Measurements from ENCODE around the gene MAP3K5. TPM values are rescaled to one million over a fixed set of nuclear protein-coding genes. Genes with fewer than 3 reads are reported as not detected.
A peak's percentile ranks its signal among the peaks of the same experiment; 100 is the strongest.
"Not testable (repeated sequence)": the region's sequence is repeated elsewhere in the genome, so short reads cannot be mapped to it uniquely, and the experiment has no call there.

Gene MAP3K5
- total RNA-seq, 1 experiment from 2014 or later, result 8.1 TPM

DNA sequence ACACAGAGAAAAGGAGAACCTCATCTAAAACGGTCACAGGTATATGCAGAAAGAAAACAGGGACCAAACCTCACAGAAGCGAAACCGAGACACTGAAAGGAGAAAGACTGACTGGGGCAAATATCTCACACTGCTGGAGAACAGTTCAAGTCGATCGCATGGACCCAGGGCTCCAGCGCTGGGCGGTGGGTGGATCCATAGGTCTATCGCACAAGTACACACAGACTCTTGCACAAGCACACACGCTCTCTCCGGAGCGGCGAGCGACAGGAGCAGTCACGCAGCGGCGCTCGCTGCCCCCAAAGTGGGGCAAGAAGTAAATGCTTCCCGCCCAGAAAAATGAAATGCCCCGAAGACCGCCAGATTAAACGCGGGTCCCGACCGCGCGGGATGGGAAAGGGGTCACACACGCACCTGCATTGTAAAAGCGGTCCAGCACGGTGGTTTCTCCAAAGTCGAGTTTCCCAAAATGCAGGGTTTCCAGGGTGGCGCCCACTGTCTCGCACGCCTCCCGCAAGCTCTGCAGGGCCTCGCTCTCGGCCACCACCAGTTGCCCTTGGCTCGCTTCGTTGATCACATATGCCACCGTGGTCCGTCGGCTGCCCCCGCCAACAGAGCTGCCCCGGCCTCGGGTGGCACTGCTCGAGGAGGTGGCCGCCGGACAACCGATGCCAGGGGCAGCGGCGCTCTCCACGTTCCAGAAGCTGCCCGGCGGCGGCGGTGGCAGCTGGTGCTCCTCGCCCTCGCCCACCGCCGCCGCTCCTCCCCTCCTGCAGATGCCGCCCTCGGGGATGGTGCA lies 782 bp downstream of the MAP3K5 start:
- DNase-seq (ENCODE audit: low read depth, low spot score), result no peak
- peaks cover 25% of the 10 kb centered on the region for H3K4me1 ChIP-seq (ENCODE audit: control insufficient read depth, insufficient read depth, low read length)
- POLR2A ChIA-PET, result interaction anchor here (0.8 to 0.9 kb wide), 2 partner anchors 52 to 147 kb away, joined by 5 read pairs; no protein-coding TSS in a partner anchor

DNA sequence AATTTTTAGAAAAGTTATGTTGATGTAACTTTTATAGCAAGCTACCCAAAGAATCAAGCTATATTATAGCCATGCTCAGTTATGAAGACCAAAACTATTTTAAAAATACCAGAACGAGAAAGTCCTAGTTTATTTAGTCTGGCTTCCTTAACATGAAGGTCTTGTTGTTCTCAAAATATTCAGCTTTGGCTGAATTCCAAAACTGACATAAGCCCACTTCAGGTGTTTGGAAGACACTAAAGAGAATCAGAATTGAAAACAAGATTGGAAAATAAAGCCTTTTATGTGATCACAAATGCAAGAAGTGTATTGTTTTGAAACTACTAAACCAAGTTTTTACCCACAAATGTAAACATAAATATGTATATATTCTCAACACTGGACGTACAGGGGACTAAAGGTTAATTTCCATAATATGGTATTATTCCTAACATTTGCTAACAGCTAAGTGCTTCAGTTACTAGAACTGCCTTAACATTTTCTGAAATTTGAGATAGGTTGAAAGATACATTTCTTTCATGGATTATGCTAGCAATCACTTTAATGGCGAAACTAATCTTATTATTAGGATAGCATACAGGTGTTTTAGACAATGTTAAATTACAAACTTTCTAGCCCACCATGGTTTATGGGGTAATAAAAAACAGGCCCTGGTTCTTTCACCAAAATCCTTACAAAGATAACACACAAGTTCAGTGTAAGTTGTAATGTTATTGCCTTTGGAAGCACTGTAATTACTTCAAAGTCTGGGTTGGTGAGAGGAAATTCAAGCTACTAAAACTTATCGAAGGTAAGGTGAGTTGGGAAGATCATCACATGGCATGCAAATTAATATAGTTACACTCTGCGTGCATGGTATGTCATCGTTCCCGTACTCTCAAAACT lies 1.6 kb downstream of the MAP3K5 start:
- DNase-seq (ENCODE audit: low read depth, low spot score) (no peak), ATAC-seq (no peak)
- ChIA-PET CTCF (no interaction called here), POLR2A (no interaction called here)
- Histone ChIP-seq H3K36me3 (ENCODE audit: control insufficient read depth, insufficient read depth, low read length) (no peaks in the 10 kb centered on the region; the same call in 1 of the 2 replicates), H3K27me3 (ENCODE audit: control insufficient read depth, insufficient read depth, low read length) (no peaks in the 10 kb centered on the region), H3K27ac (ENCODE audit: low read length) (peak overlapping the region; percentile 73), H3K9me3 (ENCODE audit: control insufficient read depth, insufficient read depth, low read depth, low read length) (no peaks in the 10 kb centered on the region), H3K4me1 (ENCODE audit: control insufficient read depth, insufficient read depth, low read length) (peaks cover 34% of the 10 kb centered on the region), H3K4me3 (ENCODE audit: low read depth in 2 of 2, low read length in 2 of 2) (peak overlapping the region; percentile 74 to 90)
- no peak for TF ChIP-seq TCF7L2 (IDR thresholded peaks at IDR 0.05; ENCODE audit: low read depth, low read length)
- no peak for TF ChIP-seq SIN3A (IDR thresholded peaks at IDR 0.05; ENCODE audit: borderline replicate concordance, insufficient read depth, low read depth, low read length)
- TF ChIP-seq, protein P1, sequence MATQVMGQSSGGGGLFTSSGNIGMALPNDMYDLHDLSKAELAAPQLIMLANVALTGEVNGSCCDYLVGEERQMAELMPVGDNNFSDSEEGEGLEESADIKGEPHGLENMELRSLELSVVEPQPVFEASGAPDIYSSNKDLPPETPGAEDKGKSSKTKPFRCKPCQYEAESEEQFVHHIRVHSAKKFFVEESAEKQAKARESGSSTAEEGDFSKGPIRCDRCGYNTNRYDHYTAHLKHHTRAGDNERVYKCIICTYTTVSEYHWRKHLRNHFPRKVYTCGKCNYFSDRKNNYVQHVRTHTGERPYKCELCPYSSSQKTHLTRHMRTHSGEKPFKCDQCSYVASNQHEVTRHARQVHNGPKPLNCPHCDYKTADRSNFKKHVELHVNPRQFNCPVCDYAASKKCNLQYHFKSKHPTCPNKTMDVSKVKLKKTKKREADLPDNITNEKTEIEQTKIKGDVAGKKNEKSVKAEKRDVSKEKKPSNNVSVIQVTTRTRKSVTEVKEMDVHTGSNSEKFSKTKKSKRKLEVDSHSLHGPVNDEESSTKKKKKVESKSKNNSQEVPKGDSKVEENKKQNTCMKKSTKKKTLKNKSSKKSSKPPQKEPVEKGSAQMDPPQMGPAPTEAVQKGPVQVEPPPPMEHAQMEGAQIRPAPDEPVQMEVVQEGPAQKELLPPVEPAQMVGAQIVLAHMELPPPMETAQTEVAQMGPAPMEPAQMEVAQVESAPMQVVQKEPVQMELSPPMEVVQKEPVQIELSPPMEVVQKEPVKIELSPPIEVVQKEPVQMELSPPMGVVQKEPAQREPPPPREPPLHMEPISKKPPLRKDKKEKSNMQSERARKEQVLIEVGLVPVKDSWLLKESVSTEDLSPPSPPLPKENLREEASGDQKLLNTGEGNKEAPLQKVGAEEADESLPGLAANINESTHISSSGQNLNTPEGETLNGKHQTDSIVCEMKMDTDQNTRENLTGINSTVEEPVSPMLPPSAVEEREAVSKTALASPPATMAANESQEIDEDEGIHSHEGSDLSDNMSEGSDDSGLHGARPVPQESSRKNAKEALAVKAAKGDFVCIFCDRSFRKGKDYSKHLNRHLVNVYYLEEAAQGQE (IDR thresholded peaks at IDR 0.05; ENCODE audit: insufficient read depth in 1 of 2, low read depth in 2 of 2, low read length in 1 of 2), result no peak
- TF ChIP-seq, protein P2, sequence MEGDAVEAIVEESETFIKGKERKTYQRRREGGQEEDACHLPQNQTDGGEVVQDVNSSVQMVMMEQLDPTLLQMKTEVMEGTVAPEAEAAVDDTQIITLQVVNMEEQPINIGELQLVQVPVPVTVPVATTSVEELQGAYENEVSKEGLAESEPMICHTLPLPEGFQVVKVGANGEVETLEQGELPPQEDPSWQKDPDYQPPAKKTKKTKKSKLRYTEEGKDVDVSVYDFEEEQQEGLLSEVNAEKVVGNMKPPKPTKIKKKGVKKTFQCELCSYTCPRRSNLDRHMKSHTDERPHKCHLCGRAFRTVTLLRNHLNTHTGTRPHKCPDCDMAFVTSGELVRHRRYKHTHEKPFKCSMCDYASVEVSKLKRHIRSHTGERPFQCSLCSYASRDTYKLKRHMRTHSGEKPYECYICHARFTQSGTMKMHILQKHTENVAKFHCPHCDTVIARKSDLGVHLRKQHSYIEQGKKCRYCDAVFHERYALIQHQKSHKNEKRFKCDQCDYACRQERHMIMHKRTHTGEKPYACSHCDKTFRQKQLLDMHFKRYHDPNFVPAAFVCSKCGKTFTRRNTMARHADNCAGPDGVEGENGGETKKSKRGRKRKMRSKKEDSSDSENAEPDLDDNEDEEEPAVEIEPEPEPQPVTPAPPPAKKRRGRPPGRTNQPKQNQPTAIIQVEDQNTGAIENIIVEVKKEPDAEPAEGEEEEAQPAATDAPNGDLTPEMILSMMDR (IDR thresholded peaks at IDR 0.05), result no peak
- in situ Hi-C loops (cut with HindIII; ENCODE audit: low pct_unique_long_range_greater_than_20kb, low sequenced_read_pairs) (no loop called here), intact Hi-C loops (cut with micrococcal nuclease; ENCODE audit: unreplicated experiment) (no loop called here)
- TSS peak; percentile 56 for BruUV-seq (replicated peaks)

More for the DNA sequence above, 782 bp downstream of the MAP3K5 start:
- Histone ChIP-seq H3K9me3 (ENCODE audit: control insufficient read depth, insufficient read depth, low read depth, low read length) (no peaks in the 10 kb centered on the region), H3K4me3 (ENCODE audit: low read depth in 2 of 2, low read length in 2 of 2) (peak overlapping the region; percentile 74 to 90), H3K27ac (ENCODE audit: low read length) (peak overlapping the region; percentile 73), H3K36me3 (ENCODE audit: control insufficient read depth, insufficient read depth, low read length) (no peaks in the 10 kb centered on the region; the same call in 1 of the 2 replicates), H3K27me3 (ENCODE audit: control insufficient read depth, insufficient read depth, low read length) (no peaks in the 10 kb centered on the region)
- CTCF ChIA-PET, result interaction anchor here (0.5 to 2.1 kb wide), 12 partner anchors 10 to 526 kb away, joined by 3 to 114 read pairs (median 4); no protein-coding TSS in a partner anchor
- ATAC-seq, result peak; percentile 59
- BruUV-seq (replicated peaks), result no TSS peak
- in situ Hi-C loops (cut with HindIII; ENCODE audit: low pct_unique_long_range_greater_than_20kb, low sequenced_read_pairs) (no loop called here), intact Hi-C loops (cut with micrococcal nuclease; ENCODE audit: unreplicated experiment) (loop anchor here (2.0 kb wide), 1 partner anchor 209 kb away; no protein-coding TSS in a partner anchor)
- TF ChIP-seq POLR2AphosphoS5 (IDR thresholded peaks at IDR 0.05; ENCODE audit: low read depth, low read length) (0 out of 2 replicates have a peak, but pooled peaks have one; percentile 25), TCF7L2 (IDR thresholded peaks at IDR 0.05; ENCODE audit: low read depth, low read length) (no peak)

DNA sequence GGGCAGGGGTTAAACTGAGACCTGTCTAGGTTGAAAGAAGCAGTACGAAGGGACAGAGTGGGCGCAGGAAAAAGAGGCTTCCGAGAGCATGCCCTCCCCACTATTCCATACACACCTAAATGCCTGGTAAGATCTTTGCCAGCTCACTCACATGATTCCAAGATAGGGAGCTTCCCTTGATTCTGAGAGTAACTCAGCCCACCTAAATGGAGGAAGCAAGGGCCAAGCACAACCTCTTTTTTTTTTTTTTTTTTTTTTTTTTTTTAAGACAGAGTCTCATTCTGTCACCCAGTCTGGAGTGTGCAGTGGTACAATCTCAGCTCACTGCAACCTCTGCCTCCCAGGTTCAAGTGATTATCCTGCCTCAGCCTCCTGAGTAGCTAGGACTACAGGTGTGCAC lies 2.8 kb downstream of the MAP3K5 start:
- POLR2A ChIA-PET, result interaction anchor here (0.6 kb wide), 1 partner anchor 1404 kb away, joined by 3 read pairs; no protein-coding TSS in a partner anchor
- Histone ChIP-seq H3K4me3 (ENCODE audit: low read depth in 2 of 2, low read length in 2 of 2) (0 out of 4 replicates have a peak overlapping the region, but pooled peaks of 1 of the 2 experiments have one; percentile 11), H3K4me1 (ENCODE audit: control insufficient read depth, insufficient read depth, low read length) (peaks cover 39% of the 10 kb centered on the region)
- H3K9me3 ChIP-seq (ENCODE audit: control insufficient read depth, insufficient read depth, low read depth, low read length); H3K27me3 ChIP-seq (ENCODE audit: control insufficient read depth, insufficient read depth, low read length); BruUV-seq (replicated peaks); ATAC-seq; intact Hi-C loops (cut with micrococcal nuclease; ENCODE audit: unreplicated experiment); H3K27ac ChIP-seq (ENCODE audit: low read length); H3K36me3 ChIP-seq (ENCODE audit: control insufficient read depth, insufficient read depth, low read length); CTCF ChIA-PET; DNase-seq (ENCODE audit: low read depth, low spot score); in situ Hi-C loops (cut with HindIII; ENCODE audit: low pct_unique_long_range_greater_than_20kb, low sequenced_read_pairs): not testable (repeated sequence)

Data from Panc1 (cell line).